Esophagus muscularis mucosa (tissue), 3 donors: ENCODE measurements around the gene MGARP.

Experiments
- EP300 ChIP-seq: sonication (generic); formaldehyde crosslinking; IDR thresholded peaks from one replicate; pipeline ENCODE4 v1.6.1; 2017; ENCODE audit warnings: antibody characterized with exemption
- POLR2A ChIP-seq: fragments of 450-650 bp; IDR thresholded peaks from one replicate; pipeline ENCODE4 v1.6.1; 2017; ENCODE audit warnings: antibody characterized with exemption, moderate library complexity, mild to moderate bottlenecking, low read depth
- POLR2AphosphoS5 ChIP-seq, 2 donors: sonication (generic); formaldehyde crosslinking; IDR thresholded peaks; one replicate each; pipeline ENCODE4 v1.6.1; 2017; ENCODE audit warnings: antibody characterized with exemption in 2 of 2

DNA sequence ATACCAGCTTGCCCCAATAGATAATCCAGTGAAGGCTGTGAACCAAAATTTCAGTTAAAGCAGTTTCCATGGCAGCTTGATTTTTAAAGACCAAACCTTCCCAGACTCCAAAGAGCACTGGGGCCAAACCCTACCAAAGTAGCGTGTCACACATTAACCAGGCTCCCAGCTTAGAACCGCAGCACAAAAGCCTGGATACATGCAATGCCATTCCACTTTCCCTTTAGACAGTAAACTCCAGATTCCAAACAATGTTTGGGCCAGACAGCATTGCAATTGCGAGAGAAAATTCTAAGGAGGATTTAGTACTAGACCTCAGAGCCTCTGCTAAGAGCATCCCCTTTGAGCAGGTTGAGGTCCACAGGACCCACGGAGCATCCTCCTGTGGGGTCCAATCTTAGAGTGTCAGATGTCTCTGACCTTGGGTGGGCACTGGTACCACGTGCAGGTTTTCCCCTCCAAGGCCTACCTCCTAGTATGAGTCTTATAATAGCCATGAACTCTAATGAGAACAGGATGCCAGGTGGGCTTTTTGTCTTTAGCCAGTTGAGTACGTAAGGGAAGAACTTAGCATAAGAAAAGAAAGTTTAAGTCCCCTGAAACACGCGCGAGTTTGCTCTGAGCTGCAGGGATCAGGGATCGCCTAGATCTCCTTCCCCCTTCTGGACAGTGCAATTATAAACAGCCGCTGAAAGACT is 38.8 kb downstream of the MGARP start:
- TF ChIP-seq EP300, result no peak
- no peak for TF ChIP-seq POLR2AphosphoS5 (IDR thresholded peaks at IDR 0.05)
- TF ChIP-seq POLR2A, result no peak
